Spinal cord (tissue), 10 donors: ENCODE data around the gene YWHAH. TPM values are rescaled to one million over a fixed set of nuclear protein-coding genes. Genes with fewer than 3 reads are reported as not detected.

ENCODE experiments used
- DNase-seq, 6 donors: peaks; one replicate each; pipeline versions ENCODE4 v3.0.0 to v3.0.0-alpha.2; 2013 to 2015; ENCODE audit warnings: low spot score in 6 of 6, low read depth in 4 of 6
- H3K27ac ChIP-seq: one replicate; pipeline ENCODE4 v1.5.1; 2013; ENCODE audit warnings: low read depth, low read length, control low read depth
- H3K27me3 ChIP-seq: one replicate; pipeline ENCODE4 v1.6.1; 2013; ENCODE audit warnings: low read length; ENCODE audit not compliant: control insufficient read depth, insufficient read depth
- H3K36me3 ChIP-seq: one replicate; pipeline ENCODE4 v1.6.1; 2013; ENCODE audit warnings: low read length; ENCODE audit not compliant: control insufficient read depth, insufficient read depth
- H3K4me1 ChIP-seq: one replicate; pipeline ENCODE4 v1.6.1; 2013; ENCODE audit warnings: low read length; ENCODE audit not compliant: control insufficient read depth, insufficient read depth
- H3K4me3 ChIP-seq: one replicate; pipeline ENCODE4 v1.5.1; 2013; ENCODE audit warnings: low read depth, low read length, control low read depth
- H3K9me3 ChIP-seq: one replicate; pipeline ENCODE4 v1.6.1; 2013; ENCODE audit warnings: low read length; ENCODE audit not compliant: control insufficient read depth, insufficient read depth
- WGBS: methylation state at CpG from one replicate; pipeline ENCODE4 v1.1.5; 2013; ENCODE audit warnings: missing lambda C conversion rate; ENCODE audit not compliant: insufficient coverage; 5-methylcytosine and 5-hydroxymethylcytosine counted together
- polyA plus RNA-seq, 2 donors: library from polyadenylated mRNA; unstranded; fragments of 120-200 nt; gene quantifications; one replicate each; pipeline ENCODE4 v1.2.1, GENCODE V29; 2013; ENCODE audit not compliant: insufficient read length in 2 of 2
- total RNA-seq, 2 donors: library from RNA; depleted of rRNA in 1 of 2; stranded (reverse); fragments of 120-200 nt in 1 of 2; fragments of >200 nt in 1 of 2; gene quantifications; one replicate each; pipeline versions ENCODE4 v1.2.3 to v1.2.4, GENCODE V29; 2013 to 2014
- donor health status: healthy.

YWHAH gene
- total and polyA plus RNA-seq, 4 donors = 185 to 578 (median 428) TPM

DNA sequence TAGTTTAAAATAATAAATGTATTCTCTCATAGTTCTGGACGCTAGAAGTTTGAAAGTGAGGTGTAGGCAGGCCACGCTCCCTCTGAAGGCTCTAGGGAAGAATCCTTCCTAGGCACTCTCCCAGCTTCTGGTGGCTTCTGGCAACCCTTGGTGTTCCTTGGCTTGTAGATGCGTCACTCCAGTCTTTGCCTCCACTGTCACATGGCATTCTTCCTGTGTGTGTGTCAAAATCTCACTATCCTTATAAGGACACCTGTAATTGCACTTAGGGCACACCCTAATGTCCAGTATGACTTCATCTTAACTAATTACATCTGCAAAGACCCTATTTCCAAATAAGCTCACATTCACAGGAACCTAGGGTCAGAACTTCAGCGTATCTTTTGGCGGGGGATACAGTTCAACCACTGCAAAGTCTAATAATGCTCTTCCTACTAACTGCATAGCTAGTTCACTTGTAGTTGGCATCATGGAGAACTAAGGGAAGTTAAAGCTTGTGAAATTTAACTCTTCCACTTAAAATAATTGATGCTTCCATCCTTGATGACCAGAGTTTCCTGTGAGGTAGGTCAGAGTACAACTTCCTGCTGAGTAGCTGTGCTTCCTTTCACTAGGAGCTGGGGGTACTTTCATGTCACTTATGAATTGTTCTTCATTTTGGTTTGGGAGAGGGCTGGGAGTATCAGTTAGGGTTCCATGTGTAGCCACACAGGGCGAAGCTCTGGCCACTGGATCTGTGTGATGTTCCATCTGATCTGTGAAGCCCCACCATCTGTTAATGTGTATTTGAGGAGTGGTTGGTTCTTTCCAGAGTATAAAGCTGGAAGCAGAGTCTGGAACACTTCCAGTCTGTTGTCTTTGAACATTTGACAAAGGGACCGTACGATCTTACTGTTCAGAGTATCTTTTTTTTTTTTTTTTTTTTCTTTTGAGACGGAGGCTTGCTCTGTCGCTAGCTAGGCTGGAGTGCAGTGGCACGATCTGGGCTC is 10.5 kb downstream of the YWHAH start:
- DNase-seq = peak in 1 of 6 donors; percentile 52

DNA sequence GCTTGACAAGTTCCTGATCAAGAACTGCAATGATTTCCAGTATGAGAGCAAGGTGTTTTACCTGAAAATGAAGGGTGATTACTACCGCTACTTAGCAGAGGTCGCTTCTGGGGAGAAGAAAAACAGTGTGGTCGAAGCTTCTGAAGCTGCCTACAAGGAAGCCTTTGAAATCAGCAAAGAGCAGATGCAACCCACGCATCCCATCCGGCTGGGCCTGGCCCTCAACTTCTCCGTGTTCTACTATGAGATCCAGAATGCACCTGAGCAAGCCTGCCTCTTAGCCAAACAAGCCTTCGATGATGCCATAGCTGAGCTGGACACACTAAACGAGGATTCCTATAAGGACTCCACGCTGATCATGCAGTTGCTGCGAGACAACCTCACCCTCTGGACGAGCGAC is 12.0 kb downstream of the YWHAH start:
- Histone ChIP-seq H3K27me3 (no peaks in the 10 kb centered on the region), H3K9me3 (no peaks in the 10 kb centered on the region), H3K4me3 (no peak overlapping the region), H3K36me3 (peaks cover 32% of the 10 kb centered on the region), H3K27ac (no peak overlapping the region), H3K4me1 (peaks cover 5% of the 10 kb centered on the region)
- no peak for DNase-seq
- 91% methylated on average over 12 of the region's 12 CpGs for WGBS

More for the DNA sequence above, 10.5 kb downstream of the YWHAH start:
- 90% methylated on average over 6 of the region's 11 CpGs for WGBS
- H3K4me1 ChIP-seq = peaks cover 17% of the 10 kb centered on the region
- no peak overlapping the region for H3K4me3 ChIP-seq
- no peaks in the 10 kb centered on the region for H3K9me3 ChIP-seq
- no peaks in the 10 kb centered on the region for H3K27me3 ChIP-seq
- H3K27ac ChIP-seq = no peak overlapping the region
- H3K36me3 ChIP-seq = peaks cover 37% of the 10 kb centered on the region

DNA sequence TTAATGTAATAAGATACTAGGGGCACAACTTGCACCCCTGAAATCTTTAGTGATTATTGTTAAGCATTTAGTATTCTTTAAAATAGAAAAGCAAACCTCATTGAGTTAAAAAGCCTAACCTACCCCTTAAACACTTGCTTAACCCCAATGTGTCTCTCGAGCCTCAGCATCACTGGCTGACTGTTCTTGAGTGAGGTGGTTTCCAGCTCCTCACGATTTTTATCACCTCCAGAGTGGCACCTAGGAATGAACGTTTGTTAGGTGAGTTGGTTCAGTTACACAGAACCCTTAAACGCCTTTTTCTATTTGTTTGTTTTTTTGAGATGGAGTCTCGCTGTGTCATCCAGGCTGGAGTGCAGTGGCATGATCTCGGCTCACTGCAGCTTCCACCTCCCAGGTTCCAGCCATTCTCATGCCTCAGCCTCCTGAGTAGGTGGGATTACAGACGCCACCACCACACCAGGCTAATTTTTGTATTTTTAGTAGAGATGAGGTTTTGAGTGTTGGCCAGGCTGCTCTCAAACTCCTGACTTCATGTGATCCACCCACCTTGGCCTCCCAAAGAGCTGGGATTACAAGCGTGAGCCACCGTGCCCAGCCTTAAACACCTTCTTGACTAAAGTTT is 13.7 kb downstream of the YWHAH start:
- WGBS = 100% methylated on average over 3 of the region's 9 CpGs
- Histone ChIP-seq H3K36me3 (peaks cover 32% of the 10 kb centered on the region), H3K27ac (no peak overlapping the region), H3K4me1 (no peaks in the 10 kb centered on the region), H3K27me3 (no peaks in the 10 kb centered on the region), H3K4me3 (no peak overlapping the region), H3K9me3 (no peaks in the 10 kb centered on the region)
- DNase-seq = no peak

DNA sequence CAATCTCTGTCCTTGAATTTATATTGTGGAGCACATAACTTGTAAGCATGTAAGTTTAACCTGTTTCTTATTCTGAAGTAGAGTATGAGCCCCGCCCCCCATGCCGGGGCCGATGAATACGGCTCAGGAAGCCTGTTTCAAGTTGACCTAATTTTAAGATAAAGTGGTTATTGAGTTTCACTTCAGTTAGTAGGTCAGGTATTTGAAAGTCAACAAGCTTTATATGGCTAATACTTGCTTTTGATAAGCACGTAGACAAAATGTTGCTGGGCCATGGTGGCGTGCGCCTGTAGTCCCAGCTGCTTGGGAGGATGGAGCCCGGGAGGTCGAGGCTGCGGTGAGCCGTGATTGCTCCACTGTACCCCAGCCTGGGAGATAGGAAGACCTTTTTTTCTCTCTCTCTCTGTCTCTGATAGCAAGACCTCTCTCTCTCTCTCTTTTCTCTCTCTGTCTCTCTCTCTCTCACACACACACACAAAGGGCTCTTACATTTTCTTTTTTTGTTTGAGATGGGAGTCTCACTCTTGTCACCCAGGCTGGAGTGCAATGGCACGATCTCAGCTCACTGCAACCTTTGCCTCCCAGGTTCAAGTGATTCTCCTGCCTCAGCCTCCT is 14.4 kb downstream of the YWHAH start:
- WGBS = 94% methylated on average over 12 of the region's 12 CpGs
- Histone ChIP-seq H3K9me3 (no peaks in the 10 kb centered on the region), H3K27ac (no peak overlapping the region), H3K4me3 (no peak overlapping the region), H3K4me1 (no peaks in the 10 kb centered on the region), H3K36me3 (peaks cover 32% of the 10 kb centered on the region), H3K27me3 (no peaks in the 10 kb centered on the region)
- no peak for DNase-seq

DNA sequence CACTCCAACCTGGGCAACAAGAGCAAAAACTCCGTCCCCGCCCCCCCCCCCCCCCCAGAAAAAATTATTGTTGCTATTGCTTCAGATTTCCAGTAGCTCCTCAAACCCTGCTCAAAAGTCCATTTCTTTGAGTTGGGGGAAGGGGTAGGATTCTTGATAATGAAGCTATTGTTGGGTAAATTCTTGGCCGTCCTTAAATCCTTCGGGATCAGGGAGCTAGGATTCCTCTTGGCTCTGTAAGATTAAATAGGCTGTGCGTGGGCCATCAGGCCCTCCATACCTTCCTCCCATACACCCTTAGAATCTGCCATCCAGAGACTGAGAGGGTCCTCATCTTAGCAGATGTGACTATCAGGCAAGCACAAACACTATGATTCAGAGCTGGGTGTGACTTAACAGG is 16.4 kb downstream of the YWHAH start:
- Histone ChIP-seq H3K4me1 (peaks cover 7% of the 10 kb centered on the region), H3K36me3 (peaks cover 26% of the 10 kb centered on the region), H3K9me3 (no peaks in the 10 kb centered on the region), H3K27me3 (no peaks in the 10 kb centered on the region), H3K27ac (no peak overlapping the region), H3K4me3 (no peak overlapping the region)
- no peak for DNase-seq
- WGBS = 14% methylated on average over 1 of the region's 5 CpGs

DNA sequence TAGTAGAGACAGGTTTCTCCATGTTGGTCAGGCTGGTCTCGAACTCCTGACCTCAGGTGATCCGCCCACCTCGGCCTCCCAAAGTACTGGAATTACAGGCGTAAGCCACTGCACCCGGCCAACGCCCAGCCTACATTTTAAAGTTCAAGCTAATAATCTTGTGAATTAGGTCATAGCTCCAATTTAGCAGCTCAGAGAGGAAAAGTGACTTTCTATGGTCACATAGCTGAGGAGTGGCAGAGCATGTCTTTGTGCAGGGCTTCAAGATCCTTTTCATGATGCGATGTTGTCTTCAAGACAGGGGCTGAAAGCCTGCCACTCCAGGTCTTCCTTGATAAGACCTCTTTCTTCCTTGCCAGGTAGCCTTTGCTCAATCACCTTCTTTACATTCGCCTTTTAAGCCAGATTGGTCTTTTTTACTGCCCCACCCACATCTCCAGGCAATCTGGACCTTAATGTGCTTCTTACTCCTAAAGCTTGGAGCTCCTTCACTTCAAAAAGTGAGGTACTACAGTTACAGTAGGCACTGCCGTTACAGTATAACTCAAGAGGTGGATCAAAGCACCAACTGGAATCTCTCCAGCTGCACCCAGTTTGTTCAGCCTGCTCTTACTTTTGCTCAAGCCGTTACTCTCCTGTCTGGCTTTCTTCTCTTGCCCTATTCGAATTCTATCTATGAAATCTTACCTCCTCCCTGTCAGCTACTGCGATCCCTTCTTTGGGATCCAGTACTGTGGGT is 18.2 kb downstream of the YWHAH start:
- no peaks in the 10 kb centered on the region for H3K27me3 ChIP-seq
- no peak overlapping the region for H3K4me3 ChIP-seq
- H3K4me1 ChIP-seq = peaks cover 7% of the 10 kb centered on the region
- 87% methylated on average over 8 of the region's 12 CpGs for WGBS
- peaks cover 11% of the 10 kb centered on the region for H3K36me3 ChIP-seq
- no peaks in the 10 kb centered on the region for H3K9me3 ChIP-seq
- no peak overlapping the region for H3K27ac ChIP-seq
- DNase-seq = no peak

DNA sequence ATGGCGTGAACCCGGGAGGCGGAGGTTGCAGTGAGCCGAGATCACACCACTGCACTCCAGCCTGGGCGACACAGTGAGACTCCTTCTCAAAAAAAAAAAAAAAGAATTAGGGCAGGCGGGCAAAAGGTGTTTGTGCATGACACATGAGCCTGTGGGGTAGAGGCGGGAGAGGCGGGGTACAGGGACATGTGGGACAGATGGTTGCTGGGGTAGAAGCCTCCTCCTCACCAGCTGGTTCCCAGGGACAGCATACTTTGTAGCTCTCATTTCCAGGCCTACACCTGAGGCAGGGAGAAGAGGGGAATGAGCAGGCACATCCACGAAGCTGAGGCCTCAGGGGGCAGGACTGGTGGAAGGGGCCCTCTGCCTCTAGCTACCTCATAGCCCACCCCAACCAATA is 23.7 kb downstream of the YWHAH start:
- H3K4me3 ChIP-seq = no peak overlapping the region
- no peak for DNase-seq
- no peaks in the 10 kb centered on the region for H3K27me3 ChIP-seq
- no peak overlapping the region for H3K27ac ChIP-seq
- WGBS = 85% methylated on average over 5 of the region's 9 CpGs
- H3K36me3 ChIP-seq = no peaks in the 10 kb centered on the region
- H3K4me1 ChIP-seq = peaks cover 21% of the 10 kb centered on the region
- no peaks in the 10 kb centered on the region for H3K9me3 ChIP-seq

DNA sequence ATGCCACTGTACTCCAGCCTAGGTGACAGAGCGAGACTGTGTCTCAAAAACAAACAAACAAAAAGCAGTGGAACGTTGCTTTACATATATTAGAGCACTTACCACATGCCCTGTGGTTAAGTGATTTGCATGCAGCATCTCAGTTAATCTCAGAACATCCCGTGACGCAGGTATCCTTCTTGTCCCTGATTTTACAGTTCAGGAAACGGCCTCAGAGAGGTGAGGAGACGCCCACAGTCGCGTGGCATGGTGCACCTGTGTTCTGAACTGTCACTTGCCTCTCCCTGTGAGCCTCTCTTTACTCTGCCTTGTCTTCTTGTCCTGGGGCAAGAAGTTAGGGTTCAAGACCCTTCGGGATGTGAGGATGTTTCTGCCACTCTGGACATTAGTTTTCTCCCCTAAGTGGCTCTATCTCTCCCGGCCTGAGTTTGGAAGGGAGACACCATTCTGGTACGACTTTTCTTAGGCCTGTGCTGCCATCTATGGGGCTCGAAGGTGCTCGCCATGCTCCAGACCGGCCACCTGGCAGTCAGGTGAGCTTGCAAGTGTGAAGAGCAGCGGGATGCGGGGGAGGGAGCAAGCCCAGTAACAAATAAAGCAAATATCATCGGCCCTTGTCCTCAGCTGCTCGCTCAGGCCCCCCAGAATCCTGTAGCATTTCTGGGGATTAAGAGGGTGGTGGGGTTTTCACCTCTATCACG is 25.6 kb downstream of the YWHAH start:
- H3K9me3 ChIP-seq = no peaks in the 10 kb centered on the region
- H3K36me3 ChIP-seq = no peaks in the 10 kb centered on the region
- DNase-seq = peak in 3 of 6 donors; percentile 66 to 95 (median 81)
- H3K4me1 ChIP-seq = peaks cover 14% of the 10 kb centered on the region
- peak overlapping the region; percentile 40 for H3K4me3 ChIP-seq
- WGBS = 48% methylated on average over 14 of the region's 19 CpGs
- H3K27me3 ChIP-seq = no peaks in the 10 kb centered on the region
- no peak overlapping the region for H3K27ac ChIP-seq
